Astrocyte (in vitro differentiated cells and primary cell): ENCODE results near the gene GNB2.

Source experiments
- EZH2 ChIP-seq: IDR thresholded peaks from 2 replicates; pipeline ENCODE4 v1.6.1; 2012; ENCODE audit warnings: mild to moderate bottlenecking, low read length, inconsistent platforms; ENCODE audit not compliant: insufficient read depth
- TF ChIP-seq, protein P1 (sequence below): IDR thresholded peaks from 2 replicates; pipeline ENCODE4 v1.5.1; 2011; ENCODE audit warnings: low read depth, mild to moderate bottlenecking, inconsistent platforms, low read length, moderate library complexity; ENCODE audit not compliant: insufficient read depth

DNA sequence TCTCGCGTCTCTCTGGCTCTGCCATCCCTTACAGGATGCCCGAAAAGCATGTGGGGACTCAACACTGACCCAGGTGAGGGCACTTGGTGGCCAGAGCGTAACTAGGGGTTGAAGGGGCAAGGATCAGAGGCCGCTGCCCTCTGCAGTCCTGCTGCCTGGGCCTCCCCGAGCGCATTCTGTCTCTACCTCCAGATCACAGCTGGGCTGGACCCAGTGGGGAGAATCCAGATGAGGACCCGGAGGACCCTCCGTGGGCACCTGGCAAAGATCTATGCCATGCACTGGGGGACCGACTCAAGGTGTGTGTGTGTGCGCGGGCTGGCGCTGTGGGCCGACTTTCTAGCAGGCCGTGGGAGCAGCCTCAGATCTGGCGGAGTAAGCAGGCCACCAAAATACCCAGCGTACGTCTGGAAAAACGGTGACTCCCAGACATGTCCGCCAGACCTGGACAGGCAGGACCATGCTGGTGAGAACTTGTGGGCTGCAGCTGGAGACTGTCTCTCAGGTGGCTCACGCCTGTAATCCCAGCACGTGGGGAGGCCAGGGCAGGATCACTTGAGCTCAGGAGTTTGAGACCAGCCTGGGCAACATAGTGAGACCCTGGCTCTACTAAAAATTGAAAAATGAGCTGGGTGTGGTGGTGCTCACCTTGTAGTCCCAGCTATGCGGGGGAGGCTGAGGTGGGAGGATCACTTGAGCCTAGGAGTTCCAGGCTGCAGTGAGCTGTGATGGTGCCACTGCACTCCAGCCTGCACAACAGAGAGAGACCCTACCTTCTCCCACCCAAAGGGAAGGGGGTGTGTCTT is 3.2 kb downstream of the GNB2 start:
- TF ChIP-seq, protein P1, sequence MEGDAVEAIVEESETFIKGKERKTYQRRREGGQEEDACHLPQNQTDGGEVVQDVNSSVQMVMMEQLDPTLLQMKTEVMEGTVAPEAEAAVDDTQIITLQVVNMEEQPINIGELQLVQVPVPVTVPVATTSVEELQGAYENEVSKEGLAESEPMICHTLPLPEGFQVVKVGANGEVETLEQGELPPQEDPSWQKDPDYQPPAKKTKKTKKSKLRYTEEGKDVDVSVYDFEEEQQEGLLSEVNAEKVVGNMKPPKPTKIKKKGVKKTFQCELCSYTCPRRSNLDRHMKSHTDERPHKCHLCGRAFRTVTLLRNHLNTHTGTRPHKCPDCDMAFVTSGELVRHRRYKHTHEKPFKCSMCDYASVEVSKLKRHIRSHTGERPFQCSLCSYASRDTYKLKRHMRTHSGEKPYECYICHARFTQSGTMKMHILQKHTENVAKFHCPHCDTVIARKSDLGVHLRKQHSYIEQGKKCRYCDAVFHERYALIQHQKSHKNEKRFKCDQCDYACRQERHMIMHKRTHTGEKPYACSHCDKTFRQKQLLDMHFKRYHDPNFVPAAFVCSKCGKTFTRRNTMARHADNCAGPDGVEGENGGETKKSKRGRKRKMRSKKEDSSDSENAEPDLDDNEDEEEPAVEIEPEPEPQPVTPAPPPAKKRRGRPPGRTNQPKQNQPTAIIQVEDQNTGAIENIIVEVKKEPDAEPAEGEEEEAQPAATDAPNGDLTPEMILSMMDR: no peak
- TF ChIP-seq EZH2: no peak
